ENCODE data around the gene TMEM134.

Gene TMEM134

DNA sequence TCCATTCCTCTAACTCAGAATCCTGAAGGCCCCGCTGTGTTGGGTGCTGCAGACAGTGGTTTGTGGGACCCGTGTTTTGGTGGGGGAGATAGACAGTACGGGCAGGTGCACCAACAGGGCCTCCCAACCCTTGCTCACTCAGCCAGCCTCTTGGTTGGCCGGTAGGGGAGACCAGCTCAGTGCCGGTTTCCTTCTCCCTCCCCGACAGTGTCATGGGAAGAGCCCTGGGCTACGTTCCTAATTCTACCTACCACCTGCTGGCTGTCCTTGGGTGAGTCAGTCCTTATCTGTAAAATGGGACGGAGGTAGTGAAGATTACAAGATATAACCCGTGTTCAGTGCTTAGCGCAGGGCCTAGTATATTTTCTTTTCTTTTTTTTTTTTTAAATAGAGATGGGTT, 5.9 kb downstream of the TMEM134 start:
- intact Hi-C loops (cut with DNase I; ENCODE audit: low total_unique reads): no loop called here
- H3K36me3 ChIP-seq: no peaks in the 10 kb centered on the region
- H3K4me1 ChIP-seq: peaks cover 0 to 41% (median 30%) of the 10 kb centered on the region in 4 donors
- DNase-seq: peak in 1 of 2 donors; percentile 59
- TF ChIP-seq, protein P1, sequence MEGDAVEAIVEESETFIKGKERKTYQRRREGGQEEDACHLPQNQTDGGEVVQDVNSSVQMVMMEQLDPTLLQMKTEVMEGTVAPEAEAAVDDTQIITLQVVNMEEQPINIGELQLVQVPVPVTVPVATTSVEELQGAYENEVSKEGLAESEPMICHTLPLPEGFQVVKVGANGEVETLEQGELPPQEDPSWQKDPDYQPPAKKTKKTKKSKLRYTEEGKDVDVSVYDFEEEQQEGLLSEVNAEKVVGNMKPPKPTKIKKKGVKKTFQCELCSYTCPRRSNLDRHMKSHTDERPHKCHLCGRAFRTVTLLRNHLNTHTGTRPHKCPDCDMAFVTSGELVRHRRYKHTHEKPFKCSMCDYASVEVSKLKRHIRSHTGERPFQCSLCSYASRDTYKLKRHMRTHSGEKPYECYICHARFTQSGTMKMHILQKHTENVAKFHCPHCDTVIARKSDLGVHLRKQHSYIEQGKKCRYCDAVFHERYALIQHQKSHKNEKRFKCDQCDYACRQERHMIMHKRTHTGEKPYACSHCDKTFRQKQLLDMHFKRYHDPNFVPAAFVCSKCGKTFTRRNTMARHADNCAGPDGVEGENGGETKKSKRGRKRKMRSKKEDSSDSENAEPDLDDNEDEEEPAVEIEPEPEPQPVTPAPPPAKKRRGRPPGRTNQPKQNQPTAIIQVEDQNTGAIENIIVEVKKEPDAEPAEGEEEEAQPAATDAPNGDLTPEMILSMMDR (IDR thresholded peaks at IDR 0.05): no peak
- no peaks in the 10 kb centered on the region for H3K9me3 ChIP-seq
- no peak overlapping the region for H3K4me3 ChIP-seq
- peak overlapping the region; percentile 95 to 97 for H3K27ac ChIP-seq
- no peaks in the 10 kb centered on the region for H3K27me3 ChIP-seq

DNA sequence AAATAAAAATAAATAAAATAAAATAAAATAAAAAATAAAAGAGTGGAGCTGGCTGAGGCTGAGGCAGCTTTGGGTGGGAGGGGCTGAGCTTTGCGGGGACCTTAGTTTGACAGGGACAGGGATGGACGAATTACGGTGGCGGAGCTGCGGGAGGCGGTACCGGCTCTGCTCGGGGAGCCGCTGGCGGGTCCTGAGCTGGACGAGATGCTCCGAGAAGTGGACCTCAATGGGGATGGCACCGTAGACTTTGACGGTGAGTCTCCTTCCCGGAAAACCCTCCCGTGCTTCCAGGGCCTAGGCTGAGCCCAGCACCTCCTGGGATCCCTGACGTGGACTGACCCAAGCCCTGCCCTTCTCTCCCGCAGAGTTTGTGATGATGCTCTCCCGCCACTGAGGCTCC, 10.8 kb downstream of the TMEM134 start:
- H3K4me3 ChIP-seq: no peak overlapping the region
- intact Hi-C loops (cut with DNase I; ENCODE audit: low total_unique reads): no loop called here
- no peaks in the 10 kb centered on the region for H3K36me3 ChIP-seq
- H3K27me3 ChIP-seq: no peaks in the 10 kb centered on the region
- peaks cover 0 to under 1% (median 0%) of the 10 kb centered on the region in 4 donors for H3K4me1 ChIP-seq
- TF ChIP-seq, protein P1 (IDR thresholded peaks at IDR 0.05): no peak
- peak in 1 of 2 donors; percentile 54 for DNase-seq
- no peaks in the 10 kb centered on the region for H3K9me3 ChIP-seq
- no peak overlapping the region for H3K27ac ChIP-seq

DNA sequence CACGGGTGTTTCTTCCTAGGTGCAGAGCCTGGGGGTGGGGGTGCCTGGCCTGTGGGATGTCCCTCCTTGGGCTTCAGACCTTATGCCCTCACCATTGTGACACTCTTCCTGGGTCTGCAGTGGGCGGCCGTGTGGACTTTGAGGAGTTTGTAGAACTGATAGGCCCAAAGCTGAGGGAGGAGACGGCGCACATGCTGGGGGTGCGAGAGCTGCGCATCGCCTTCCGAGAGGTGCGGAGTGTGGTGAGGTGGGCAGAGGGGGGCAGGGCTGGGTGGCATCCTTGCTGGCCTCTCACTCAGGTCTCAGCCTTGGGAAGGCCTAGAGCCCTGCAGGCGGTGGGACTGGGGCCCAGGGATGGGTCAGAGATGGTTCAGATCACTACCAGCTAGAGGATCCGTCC, 11.6 kb downstream of the TMEM134 start:
- H3K4me3 ChIP-seq: no peak overlapping the region
- no peaks in the 10 kb centered on the region for H3K27me3 ChIP-seq
- TF ChIP-seq, protein P1 (IDR thresholded peaks at IDR 0.05): no peak
- H3K36me3 ChIP-seq: no peaks in the 10 kb centered on the region
- no peak overlapping the region for H3K27ac ChIP-seq
- intact Hi-C loops (cut with DNase I; ENCODE audit: low total_unique reads): no loop called here
- no peaks in the 10 kb centered on the region for H3K4me1 ChIP-seq
- DNase-seq: no peak
- H3K9me3 ChIP-seq: no peaks in the 10 kb centered on the region

DNA sequence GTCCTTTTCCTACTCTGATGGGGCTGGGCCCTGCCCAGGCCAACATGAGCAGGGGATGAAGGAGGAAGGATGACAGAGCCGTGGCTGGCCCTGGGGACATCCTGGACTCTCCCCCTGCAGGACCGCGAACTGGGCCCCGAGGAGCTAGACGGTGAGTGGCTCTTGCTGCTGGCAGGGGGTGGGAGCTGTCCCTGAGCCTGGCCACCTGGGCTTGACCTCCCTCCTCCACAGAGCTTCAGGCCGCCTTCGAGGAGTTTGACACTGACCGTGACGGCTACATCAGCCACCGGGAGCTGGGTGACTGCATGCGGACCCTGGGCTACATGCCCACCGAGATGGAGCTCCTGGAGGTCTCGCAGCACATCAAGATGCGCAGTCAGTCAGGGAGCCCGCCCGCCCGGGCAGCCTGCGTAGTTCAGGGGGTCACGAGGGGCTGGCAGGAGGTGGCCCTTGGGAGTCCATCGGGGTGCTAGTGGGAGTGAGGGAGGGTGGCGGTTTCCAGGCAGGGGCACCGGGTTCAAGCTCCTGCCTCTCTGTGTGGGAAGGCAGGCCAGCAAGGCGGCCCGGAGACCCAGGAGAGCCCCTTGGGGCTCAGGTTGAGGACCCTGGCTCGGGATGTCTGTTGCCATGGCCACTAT, 12.9 kb downstream of the TMEM134 start:
- Histone ChIP-seq H3K4me3 (no peak overlapping the region), H3K4me1 (no peaks in the 10 kb centered on the region), H3K27me3 (no peaks in the 10 kb centered on the region), H3K27ac (no peak overlapping the region), H3K36me3 (no peaks in the 10 kb centered on the region), H3K9me3 (no peaks in the 10 kb centered on the region)
- DNase-seq: peak in 1 of 2 donors; percentile 58
- TF ChIP-seq, protein P1 (IDR thresholded peaks at IDR 0.05): no peak
- intact Hi-C loops (cut with DNase I; ENCODE audit: low total_unique reads): no loop called here

DNA sequence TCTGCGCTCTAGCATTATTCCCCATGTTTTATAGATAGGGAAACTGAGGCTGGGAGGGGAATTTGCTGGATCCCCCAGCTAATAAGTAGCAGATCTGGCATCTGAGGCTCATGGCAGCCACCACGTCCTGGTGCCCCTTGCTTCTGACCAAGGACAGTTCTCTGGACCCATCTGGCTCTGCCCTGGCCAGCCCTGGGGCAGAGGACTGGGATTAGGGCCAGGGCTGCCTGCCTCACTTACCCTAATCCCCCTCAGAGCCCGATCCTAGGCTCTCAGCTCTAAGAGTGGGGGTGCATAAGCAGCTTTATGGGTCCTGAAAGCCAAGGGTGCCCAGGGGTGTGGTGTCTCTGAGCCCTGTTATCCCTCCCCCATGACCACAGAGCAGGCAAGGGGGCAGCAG, 14.0 kb downstream of the TMEM134 start, which contains the start of gene CABP4:
CABP4 (plus strand) TSS at position 301 of the 400 bp plus-strand sequence; CDS start at position 371, 70 bp downstream.
- no peaks in the 10 kb centered on the region for H3K27me3 ChIP-seq
- no peaks in the 10 kb centered on the region for H3K36me3 ChIP-seq
- no peak within 1 kb of the TSS for H3K4me3 ChIP-seq
- TF ChIP-seq, protein P1 (IDR thresholded peaks at IDR 0.05): no peak
- H3K4me1 ChIP-seq: no peaks in the 10 kb centered on the region
- no peak within 1 kb of the TSS for H3K27ac ChIP-seq
- intact Hi-C loops (cut with DNase I; ENCODE audit: low total_unique reads): no loop called here
- no peaks in the 10 kb centered on the region for H3K9me3 ChIP-seq
- DNase-seq: no peak

All from tibial artery (tissue), 4 donors.